GM21423 (cell line): ENCODE measurements around the gene PPM1G.

ENCODE experiments used
- ATAC-seq: cut with Tn5 transposase; IDR thresholded peaks from one replicate; pipeline ENCODE4 v1.9.1; 2021; ENCODE audit warnings: mild to moderate bottlenecking, moderate library complexity; ENCODE audit not compliant: unreplicated experiment

The PPM1G gene

GRCh38 chr2:27412419-27413152 is 3.2 kb upstream of the PPM1G start:
- ATAC-seq, result no peak

DNA sequence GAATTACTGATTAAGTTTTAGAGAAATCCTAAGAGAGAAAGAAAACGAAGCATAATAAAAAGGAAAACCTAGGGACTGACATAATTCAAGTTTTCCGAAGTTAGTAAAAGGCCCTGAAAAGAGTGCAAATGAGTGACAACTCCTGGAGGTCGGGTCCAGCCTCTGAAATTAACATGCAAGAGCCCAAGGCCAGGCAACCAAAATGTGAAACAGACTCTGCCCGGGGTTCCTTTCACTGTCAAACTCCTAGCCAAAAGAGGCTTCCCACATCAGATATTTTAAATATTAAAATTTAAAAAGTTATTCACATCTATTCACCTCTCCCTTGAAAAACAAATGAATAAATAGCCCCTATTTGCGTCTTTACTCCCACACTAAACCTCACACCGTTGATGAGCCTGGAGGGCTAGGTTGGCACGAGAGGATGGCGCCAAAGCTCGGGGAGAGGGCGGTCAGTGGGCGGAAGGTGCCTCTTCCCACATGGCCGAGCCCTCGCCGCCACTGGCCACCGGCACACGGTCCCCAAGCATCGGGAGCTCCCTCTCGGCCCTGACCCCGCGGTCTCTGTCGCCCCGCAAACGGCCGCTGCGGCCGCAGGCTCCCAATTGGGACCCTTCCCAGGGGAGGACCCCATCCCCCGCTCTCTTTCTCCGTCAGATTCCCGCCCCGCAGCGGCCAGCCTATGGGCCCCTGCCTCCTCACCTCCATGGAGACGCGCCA is 630 bp downstream of the PPM1G start:
- ATAC-seq, result peak; percentile 32

GRCh38 chr2:27407798-27408491 is 1.4 kb downstream of the PPM1G start:
- ATAC-seq, result no peak

- no peak for ATAC-seq
Measured at GRCh38 chr2:27400348-27401135, 8.8 kb downstream of the PPM1G start.

DNA sequence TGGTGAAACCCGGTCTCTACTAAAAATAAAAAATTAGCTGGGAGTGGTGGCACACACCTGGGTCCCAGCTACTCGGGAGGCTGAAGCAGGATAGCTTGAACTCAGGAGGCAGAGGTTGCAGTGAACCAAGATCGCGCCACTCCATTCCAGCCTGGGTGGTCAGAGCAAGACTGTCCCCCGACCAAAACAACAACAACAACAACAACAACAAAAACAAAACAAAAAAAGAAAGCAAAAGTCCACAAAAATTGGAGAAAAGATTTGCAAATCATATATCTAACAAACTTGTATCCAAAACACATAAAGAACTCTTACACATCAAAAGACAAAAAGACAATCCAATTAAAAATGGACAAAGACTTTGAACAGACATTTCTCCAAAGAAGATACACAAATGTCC is 10.4 kb downstream of the PPM1G start:
- no peak for ATAC-seq

DNA sequence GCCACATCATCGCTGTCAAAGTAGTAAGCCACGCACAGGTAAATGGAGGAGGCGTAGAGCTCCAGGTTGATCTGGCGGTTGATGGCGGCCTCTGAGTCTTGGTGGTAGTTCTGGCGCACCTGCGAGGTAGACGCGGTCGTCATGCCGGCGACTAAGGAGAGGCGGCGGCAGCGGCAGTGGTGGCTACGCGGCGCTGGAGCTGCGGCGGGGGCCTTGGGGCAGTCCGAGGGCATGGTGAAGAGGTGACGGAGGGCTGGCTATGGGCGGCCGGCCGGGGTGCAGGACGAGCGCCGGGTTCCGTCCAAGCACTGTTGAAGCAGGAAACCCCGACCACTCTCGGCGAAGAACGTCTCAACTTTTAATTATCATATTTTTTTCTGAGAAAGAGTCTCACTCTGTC is 16.2 kb downstream of the PPM1G start:
- ATAC-seq, result no peak

- no peak for ATAC-seq
Measured at GRCh38 chr2:27390822-27391679, 18.3 kb downstream of the PPM1G start.

DNA sequence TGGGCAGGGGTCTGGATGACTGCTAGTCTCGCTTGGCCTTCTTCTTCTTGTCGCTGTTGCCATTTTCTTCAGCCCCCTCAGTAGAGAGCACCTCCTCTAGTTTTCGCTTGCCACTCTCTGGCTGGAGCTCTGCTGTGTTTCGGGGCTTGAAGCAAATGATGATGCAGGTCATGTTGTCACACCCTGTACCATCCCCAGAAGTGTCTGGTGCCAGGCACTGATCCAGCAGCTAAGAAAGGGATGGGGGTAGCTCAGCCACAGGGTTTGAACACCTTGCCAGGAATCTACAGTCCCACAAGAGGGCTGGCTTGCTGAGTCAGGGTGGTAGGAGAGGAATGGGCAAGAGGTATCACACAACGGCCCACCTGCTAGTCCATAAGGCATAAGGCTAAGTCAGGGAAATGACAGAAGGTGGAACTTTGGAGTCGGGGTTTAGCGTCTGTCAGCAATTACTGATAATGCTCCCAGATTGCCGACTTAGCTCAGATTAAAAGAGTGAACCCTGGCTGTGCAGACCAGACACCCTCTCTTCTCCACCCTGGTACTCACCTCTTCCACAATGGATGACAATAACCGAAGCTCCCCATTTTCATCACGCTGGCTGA is 27.7 kb downstream of the PPM1G start:
- ATAC-seq, result no peak

- peak; percentile 83 for ATAC-seq
Measured at GRCh38 chr2:27380626-27381545, 28.5 kb downstream of the PPM1G start, which contains the start of gene ZNF513. Gene ZNF513 (minus strand): TSS chr2:27380734. CDS start chr2:27380526, 208 bp downstream.

DNA sequence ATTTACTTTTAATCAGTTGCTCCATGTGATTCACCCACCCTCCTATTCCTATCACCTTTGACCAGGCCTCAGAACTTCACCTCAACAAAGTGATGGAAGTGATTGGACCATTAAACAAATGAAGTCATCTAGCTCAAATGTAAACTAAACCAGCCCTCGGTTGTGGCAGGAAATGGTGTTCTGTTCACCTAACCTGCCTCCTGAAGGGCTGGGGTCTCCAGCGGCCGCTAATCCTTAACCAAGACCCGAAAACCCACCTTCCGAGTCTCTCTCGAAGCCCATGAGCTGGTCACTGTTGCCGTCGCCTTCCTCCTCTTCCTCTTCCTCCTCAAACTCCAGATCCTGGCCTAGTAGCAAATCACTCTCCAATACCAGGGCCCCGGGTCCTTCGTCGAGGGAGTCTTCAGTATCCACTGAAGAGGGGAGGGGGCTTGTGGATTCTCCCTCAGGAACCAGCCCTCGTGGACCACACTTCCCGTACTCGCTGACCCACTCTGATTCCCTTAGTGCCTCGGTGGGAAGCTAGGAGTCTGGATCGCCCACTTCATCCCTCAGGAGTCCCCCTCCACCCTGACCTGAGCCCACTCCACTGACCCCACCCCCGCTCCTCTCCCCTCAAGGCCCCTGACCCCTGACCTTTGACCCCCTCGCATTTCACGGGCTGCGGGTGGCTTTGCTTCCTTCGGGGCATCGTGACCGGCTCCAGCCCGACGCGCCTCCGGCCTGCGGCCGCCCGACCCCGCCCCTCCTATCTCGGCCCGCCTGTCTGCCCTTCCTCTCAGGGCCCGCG is 29.4 kb downstream of the PPM1G start:
- peak; percentile 31 for ATAC-seq

DNA sequence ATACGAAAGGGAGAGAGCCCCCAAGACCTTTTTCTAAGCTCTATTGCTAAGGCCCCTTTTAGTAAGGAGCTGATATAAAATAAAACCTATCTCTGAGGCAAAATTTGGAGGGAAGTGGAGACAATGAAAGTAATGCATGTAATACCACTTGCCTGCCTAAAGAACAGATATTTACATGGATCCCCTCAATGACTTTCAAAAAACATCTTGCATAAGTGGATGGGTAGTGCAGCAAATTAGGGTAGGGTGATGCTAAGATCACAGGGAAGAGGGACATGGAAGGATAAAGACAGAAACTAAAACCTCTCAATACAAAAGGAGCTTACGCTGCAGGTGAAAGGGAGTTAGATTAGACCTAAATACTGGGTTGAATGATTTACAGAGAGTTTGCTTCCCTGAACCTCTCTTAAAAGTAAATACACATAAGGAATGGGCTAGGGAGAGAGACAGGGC is 30.0 kb downstream of the PPM1G start:
- ATAC-seq, result no peak

DNA sequence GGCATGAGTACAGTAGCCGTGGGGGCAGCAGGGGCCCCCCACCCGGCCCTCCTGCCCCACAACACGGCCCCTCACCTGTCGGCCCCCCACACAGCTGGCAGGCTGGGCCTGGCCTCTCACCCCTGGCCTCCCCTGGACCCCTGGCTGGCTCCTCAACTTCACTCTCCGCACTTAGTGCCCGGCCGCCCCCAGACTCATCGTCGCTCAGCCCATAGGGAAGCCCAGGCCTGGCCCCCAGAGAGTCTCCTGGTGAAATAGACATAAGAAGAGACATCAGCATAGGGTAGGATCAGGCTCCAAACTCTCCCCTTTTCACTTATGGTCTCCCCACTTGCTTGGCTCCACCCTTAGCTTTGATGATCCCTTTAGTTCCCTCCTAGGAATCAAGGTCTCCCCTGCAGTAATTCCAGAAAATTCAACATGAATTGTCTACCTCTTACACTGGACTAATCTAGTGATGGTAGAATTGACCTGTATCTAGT is 30.5 kb downstream of the PPM1G start:
- no peak for ATAC-seq

GRCh38 chr2:27378096-27378808 is 31.1 kb downstream of the PPM1G start:
- no peak for ATAC-seq

DNA sequence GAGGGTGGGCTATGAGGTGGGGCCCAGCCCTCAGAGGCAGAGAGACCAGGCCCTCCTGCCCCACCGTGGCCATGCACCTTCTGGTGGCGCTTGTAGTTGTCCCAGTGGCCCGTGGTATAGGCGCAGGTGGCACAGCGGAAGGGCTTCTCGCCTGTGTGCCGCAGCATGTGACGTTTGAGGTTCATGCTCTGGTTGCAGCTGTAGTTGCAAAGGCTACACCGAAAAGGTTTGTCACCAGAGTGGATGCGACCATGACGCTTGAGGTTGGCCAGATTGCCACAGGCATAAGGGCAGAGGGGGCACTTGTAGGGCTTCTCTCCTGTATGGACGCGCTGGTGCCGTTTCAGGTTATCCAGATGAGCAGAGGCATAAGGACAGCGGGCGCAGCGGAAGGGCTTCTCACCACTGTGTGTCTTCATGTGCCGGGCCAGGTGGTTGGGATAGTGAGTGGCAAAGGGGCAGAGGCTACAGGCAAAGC is 31.7 kb downstream of the PPM1G start:
- ATAC-seq, result no peak

DNA sequence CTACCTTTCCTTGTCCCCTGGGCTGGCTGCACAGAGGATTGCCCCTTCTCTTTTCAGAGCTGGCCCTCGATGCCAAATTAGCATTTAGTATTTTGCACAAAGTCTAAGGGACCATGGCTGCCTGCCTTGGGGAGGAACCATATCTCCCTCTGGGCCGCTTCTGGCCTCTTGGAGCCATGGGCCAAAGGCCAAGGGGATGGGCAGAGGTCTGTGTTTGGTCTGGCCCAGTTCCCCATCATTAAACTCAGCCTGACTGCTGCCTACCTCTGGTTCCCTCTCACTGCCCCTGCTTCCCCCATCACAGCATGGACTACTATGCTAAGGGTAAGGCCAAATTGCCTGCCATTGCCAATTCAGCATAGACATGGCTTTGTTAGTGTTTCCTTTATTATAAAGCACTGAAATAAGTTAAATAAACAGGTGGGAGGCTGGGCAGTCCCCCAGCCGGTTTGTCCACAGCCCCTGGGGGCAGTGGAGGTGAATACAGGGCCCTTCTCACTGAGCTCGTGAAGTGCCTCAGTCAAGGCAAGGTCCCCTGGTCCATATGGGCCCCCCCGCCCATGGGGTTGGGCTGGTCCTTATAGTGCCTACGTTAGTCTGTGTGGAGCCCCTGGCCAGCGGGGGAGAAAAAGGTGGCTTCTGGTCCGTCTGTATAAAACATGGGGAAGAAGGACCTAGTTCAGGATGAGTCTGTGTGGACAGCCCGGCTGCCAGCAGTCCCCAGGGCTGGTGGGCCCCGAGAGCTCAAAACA is 32.3 kb downstream of the PPM1G start:
- ATAC-seq, result no peak
